GM18526 (cell line): ENCODE data around the gene NXPH4.

Source experiments
- POLR2A ChIP-seq: IDR thresholded peaks from 3 replicates; pipeline ENCODE4 v1.6.1; 2011; ENCODE audit not compliant: insufficient read length; ENCODE audit errors: extremely low read depth

Gene NXPH4

GRCh38 chr12:57218030-57218853, 1.6 kb downstream of the NXPH4 start:
- no peak for TF ChIP-seq POLR2A

GRCh38 chr12:57219205-57219992, 2.8 kb downstream of the NXPH4 start:
- no peak for TF ChIP-seq POLR2A

GRCh38 chr12:57219993-57220754, 3.6 kb downstream of the NXPH4 start:
- no peak for TF ChIP-seq POLR2A

- TF ChIP-seq POLR2A = no peak
Observed at GRCh38 chr12:57220770-57221168, 4.2 kb downstream of the NXPH4 start.

GRCh38 chr12:57221169-57221917, 4.7 kb downstream of the NXPH4 start:
- no peak for TF ChIP-seq POLR2A

- TF ChIP-seq POLR2A = no peak
Observed at GRCh38 chr12:57222286-57223190, 5.9 kb downstream of the NXPH4 start.

- no peak for TF ChIP-seq POLR2A
Observed at GRCh38 chr12:57223191-57224165, 6.9 kb downstream of the NXPH4 start.

- TF ChIP-seq POLR2A = no peak
Observed at GRCh38 chr12:57224278-57224972, 7.8 kb downstream of the NXPH4 start.

GRCh38 chr12:57224973-57225679, 8.5 kb downstream of the NXPH4 start:
- no peak for TF ChIP-seq POLR2A

- no peak for TF ChIP-seq POLR2A
Observed at GRCh38 chr12:57225680-57226210, 9.2 kb downstream of the NXPH4 start.

GRCh38 chr12:57226588-57227314, 10.2 kb downstream of the NXPH4 start:
- TF ChIP-seq POLR2A = no peak
